Hepatocyte (in vitro differentiated cells): ENCODE data around the gene OXSR1. TPM values are rescaled to one million over a fixed set of nuclear protein-coding genes. Genes with fewer than 3 reads are reported as not detected.

Experiments
- DNase-seq: peaks from one replicate; pipeline ENCODE4 v3.0.0-alpha.2; 2016; ENCODE audit warnings: low spot score
- H2AFZ ChIP-seq: fragments of 200-600 bp; sonication (generic); 2 replicates; pipeline ENCODE4 v1.6.0; 2016; ENCODE audit warnings: antibody characterized with exemption, mild to moderate bottlenecking
- H3K27ac ChIP-seq: fragments of 200-600 bp; sonication (generic); 2 replicates; pipeline ENCODE4 v1.5.1; 2016; ENCODE audit warnings: mild to moderate bottlenecking
- H3K27me3 ChIP-seq: fragments of 200-600 bp; sonication (generic); 2 replicates; pipeline ENCODE4 v1.6.1; 2016
- H3K36me3 ChIP-seq: fragments of 200-600 bp; sonication (generic); replicated peaks from 2 replicates; pipeline ENCODE4 v1.5.1; 2016; ENCODE audit warnings: low read depth; ENCODE audit not compliant: insufficient read depth
- H3K4me1 ChIP-seq: fragments of 200-600 bp; sonication (generic); 2 replicates; pipeline ENCODE4 v1.5.1; 2016; ENCODE audit warnings: mild to moderate bottlenecking, moderate library complexity; ENCODE audit not compliant: insufficient read depth
- H3K4me2 ChIP-seq: fragments of 200-600 bp; sonication (generic); 2 replicates; pipeline ENCODE4 v1.6.0; 2016
- H3K4me3 ChIP-seq: fragments of 200-600 bp; sonication (generic); 2 replicates; pipeline ENCODE4 v1.5.1; 2016; ENCODE audit warnings: mild to moderate bottlenecking
- H3K79me2 ChIP-seq: fragments of 200-600 bp; sonication (generic); 2 replicates; pipeline ENCODE4 v1.6.0; 2017; ENCODE audit warnings: mild to moderate bottlenecking
- H3K9me2 ChIP-seq: fragments of 200-600 bp; sonication (generic); replicated peaks from 2 replicates; pipeline ENCODE4 v1.6.0; 2017; ENCODE audit warnings: mild to moderate bottlenecking; ENCODE audit not compliant: insufficient read depth
- H3K9me3 ChIP-seq: fragments of 200-600 bp; sonication (generic); 2 replicates; pipeline ENCODE4 v1.5.1; 2016; ENCODE audit warnings: low read depth, mild to moderate bottlenecking
- H4K20me1 ChIP-seq: fragments of 200-600 bp; sonication (generic); 2 replicates; pipeline ENCODE4 v1.6.0; 2016; ENCODE audit warnings: mild to moderate bottlenecking; ENCODE audit not compliant: insufficient read depth, poor library complexity, severe bottlenecking
- EZH2 ChIP-seq: fragments of 200-600 bp; sonication (generic); IDR thresholded peaks from 2 replicates; pipeline ENCODE4 v1.6.1; 2016; ENCODE audit warnings: antibody characterized with exemption, mild to moderate bottlenecking, borderline replicate concordance
- EZH2phosphoT487 ChIP-seq: fragments of 200-600 bp; sonication (generic); IDR thresholded peaks from one replicate; pipeline ENCODE4 v1.6.1; 2018; ENCODE audit warnings: antibody characterized with exemption, mild to moderate bottlenecking, low read depth, moderate library complexity; ENCODE audit not compliant: unreplicated experiment, severe bottlenecking
- WGBS: methylation state at CpG from one replicate; pipeline ENCODE4 v1.1.6; 2016; ENCODE audit warnings: low lambda C conversion rate; ENCODE audit errors: missing lambda C conversion rate; 5-methylcytosine and 5-hydroxymethylcytosine counted together
- polyA plus RNA-seq: library from polyadenylated mRNA; unstranded; fragments of >200 nt; fragmentation: Nextera tagmentation; extraction: Ambion mirVana; gene quantifications from 2 replicates; pipeline ENCODE4 v1.2.1, GENCODE V29; 2016
- total RNA-seq: library from RNA; depleted of rRNA; stranded (reverse); fragments of >200 nt; gene quantifications from 2 replicates; pipeline ENCODE4 v1.2.3, GENCODE V29; 2014
- TF ChIP-seq, protein P1 (sequence below): fragments of 200-600 bp; sonication (generic); IDR thresholded peaks from 2 replicates; pipeline ENCODE4 v1.5.1; 2016; ENCODE audit warnings: antibody characterized with exemption, mild to moderate bottlenecking; ENCODE audit not compliant: poor library complexity

OXSR1 gene
- total and polyA plus RNA-seq, 2 experiments from 2014 or later: 15.7 to 30.7 TPM

DNA sequence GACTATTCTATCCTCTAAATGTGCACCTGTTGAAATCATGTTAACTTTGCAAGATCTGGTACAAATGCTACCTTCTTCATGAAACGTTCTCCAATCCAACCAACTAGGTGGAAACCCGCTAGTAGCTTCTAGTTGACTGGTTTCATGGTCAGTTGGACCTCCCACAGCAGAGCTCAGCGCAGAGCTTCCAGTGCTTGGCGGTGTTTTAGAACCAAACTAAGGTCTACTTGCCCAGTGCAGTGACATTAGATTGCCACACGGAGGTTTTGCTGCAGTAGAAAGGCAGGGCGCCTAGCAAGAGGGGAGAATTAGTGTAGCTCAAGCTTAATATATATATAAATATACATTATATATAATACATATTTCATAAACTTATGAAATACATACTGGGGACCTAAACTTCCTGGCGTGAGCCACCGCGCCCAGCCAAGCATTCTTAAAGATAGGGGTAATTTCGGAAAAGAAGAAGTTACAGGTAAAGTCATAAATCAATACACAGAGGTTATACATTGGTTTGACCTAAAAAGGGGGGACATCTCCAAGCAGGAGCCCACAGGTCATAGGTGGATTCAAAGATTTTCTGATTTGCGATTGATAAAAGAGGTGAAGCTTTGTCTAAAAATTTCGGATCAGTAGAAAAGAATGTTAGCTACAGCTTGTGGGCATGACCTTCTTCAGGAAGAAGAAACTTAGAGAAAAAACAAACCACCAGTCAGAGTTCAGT lies 2.1 kb upstream of the OXSR1 start:
- H3K27ac ChIP-seq: no peak overlapping the region
- WGBS: 89% methylated on average over 12 of the region's 12 CpGs
- no peaks in the 10 kb centered on the region for H3K9me3 ChIP-seq
- no peaks in the 10 kb centered on the region for H3K27me3 ChIP-seq
- DNase-seq: peak; percentile 22
- H3K9me2 ChIP-seq: no peaks in the 10 kb centered on the region
- H3K4me2 ChIP-seq: no peak overlapping the region
- peaks cover 24% of the 10 kb centered on the region for H3K79me2 ChIP-seq
- no peak overlapping the region for H3K4me3 ChIP-seq
- no peak overlapping the region for H2AFZ ChIP-seq
- H3K36me3 ChIP-seq: no peaks in the 10 kb centered on the region
- peaks cover 16% of the 10 kb centered on the region for H3K4me1 ChIP-seq
- peaks cover 12% of the 10 kb centered on the region for H4K20me1 ChIP-seq
- TF ChIP-seq EZH2: no peak
- TF ChIP-seq, protein P1, sequence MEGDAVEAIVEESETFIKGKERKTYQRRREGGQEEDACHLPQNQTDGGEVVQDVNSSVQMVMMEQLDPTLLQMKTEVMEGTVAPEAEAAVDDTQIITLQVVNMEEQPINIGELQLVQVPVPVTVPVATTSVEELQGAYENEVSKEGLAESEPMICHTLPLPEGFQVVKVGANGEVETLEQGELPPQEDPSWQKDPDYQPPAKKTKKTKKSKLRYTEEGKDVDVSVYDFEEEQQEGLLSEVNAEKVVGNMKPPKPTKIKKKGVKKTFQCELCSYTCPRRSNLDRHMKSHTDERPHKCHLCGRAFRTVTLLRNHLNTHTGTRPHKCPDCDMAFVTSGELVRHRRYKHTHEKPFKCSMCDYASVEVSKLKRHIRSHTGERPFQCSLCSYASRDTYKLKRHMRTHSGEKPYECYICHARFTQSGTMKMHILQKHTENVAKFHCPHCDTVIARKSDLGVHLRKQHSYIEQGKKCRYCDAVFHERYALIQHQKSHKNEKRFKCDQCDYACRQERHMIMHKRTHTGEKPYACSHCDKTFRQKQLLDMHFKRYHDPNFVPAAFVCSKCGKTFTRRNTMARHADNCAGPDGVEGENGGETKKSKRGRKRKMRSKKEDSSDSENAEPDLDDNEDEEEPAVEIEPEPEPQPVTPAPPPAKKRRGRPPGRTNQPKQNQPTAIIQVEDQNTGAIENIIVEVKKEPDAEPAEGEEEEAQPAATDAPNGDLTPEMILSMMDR: peak; percentile 8

DNA sequence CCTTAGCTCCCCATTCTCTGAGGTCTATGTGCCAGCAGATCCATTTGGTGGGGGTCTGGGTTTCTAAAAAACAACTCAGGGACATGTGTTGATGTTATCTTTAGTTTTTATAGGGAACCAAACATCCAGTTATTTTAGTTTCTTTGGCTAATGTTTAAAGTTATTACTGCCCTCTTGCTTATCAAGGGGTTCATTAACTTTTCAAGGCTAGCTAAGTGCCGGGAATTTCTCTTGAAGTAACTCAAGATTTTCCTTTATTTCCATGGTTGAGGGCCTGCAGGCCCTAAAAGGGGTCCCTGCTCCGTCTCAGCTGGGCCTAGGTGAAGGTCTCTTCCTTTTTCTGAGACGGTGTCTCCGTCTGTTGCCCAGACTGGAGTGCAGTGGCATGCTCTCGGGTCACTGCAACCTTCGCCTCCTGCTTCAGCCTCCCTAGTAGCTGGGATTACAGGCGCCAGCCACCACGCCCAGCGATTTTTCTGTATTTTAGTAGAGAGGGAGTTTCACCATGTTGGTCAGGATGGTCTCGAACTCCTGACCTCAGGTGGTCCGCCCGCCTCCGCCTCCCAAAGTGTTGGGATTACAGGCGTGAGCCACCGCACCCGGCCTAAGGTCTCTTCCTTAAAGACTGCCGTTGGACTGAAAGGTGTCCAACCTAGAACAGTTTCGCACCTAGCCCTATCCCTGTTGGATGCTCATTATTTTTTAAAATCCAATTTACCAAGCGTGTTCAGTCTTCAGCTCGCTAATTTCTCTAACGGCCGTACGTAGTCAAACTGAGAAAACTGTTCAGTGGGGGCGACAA lies 1.3 kb upstream of the OXSR1 start:
- H2AFZ ChIP-seq: peak overlapping the region; percentile 72
- no peaks in the 10 kb centered on the region for H3K9me3 ChIP-seq
- no peaks in the 10 kb centered on the region for H3K36me3 ChIP-seq
- H3K4me3 ChIP-seq: peak overlapping the region; percentile 14
- peaks cover 16% of the 10 kb centered on the region for H3K4me1 ChIP-seq
- peaks cover 32% of the 10 kb centered on the region for H3K79me2 ChIP-seq
- peaks cover 12% of the 10 kb centered on the region for H4K20me1 ChIP-seq
- H3K4me2 ChIP-seq: peak overlapping the region; percentile 71
- DNase-seq: no peak
- no peaks in the 10 kb centered on the region for H3K27me3 ChIP-seq
- peak overlapping the region; percentile 98 for H3K27ac ChIP-seq
- 87% methylated on average over 24 of the region's 24 CpGs for WGBS
- no peaks in the 10 kb centered on the region for H3K9me2 ChIP-seq
- TF ChIP-seq, protein P1: no peak
- no peak for TF ChIP-seq EZH2
- no peak for TF ChIP-seq EZH2phosphoT487

DNA sequence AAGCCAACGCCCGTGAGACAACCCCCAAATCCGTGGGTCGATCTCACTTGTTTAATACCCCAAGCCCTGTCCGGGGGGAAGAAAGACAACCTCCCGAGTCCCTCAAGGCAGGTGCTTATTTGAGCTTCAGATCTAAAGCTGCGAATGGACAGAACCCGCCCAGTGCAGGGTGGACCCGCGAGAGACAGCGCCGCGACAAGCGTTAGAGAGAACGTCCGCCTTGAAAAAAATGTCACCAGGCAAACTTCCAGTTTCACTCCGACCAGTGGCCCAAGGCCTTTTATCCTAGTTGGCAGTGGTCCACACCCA lies 740 bp upstream of the OXSR1 start:
- H3K4me3 ChIP-seq: peak overlapping the region; percentile 14
- 12% methylated on average over 17 of the region's 17 CpGs for WGBS
- peak overlapping the region; percentile 72 for H2AFZ ChIP-seq
- no peaks in the 10 kb centered on the region for H3K9me3 ChIP-seq
- H3K36me3 ChIP-seq: no peaks in the 10 kb centered on the region
- peaks cover 37% of the 10 kb centered on the region for H3K79me2 ChIP-seq
- TF ChIP-seq EZH2: no peak
- no peak for TF ChIP-seq EZH2phosphoT487
- TF ChIP-seq, protein P1: no peak
- no peak for DNase-seq
- H3K9me2 ChIP-seq: no peaks in the 10 kb centered on the region
- peak overlapping the region; percentile 71 for H3K4me2 ChIP-seq
- peak overlapping the region; percentile 98 for H3K27ac ChIP-seq
- peaks cover 16% of the 10 kb centered on the region for H3K4me1 ChIP-seq
- peaks cover 12% of the 10 kb centered on the region for H4K20me1 ChIP-seq
- no peaks in the 10 kb centered on the region for H3K27me3 ChIP-seq
